IMR-90 (cell line): ENCODE data around the gene SH3RF3. TPM values are rescaled to one million over a fixed set of nuclear protein-coding genes. Genes with fewer than 3 reads are reported as not detected.

Experiments
- ATAC-seq: fragments of 200-7000 bp; cut with Tn5 transposase; 2 replicates; pipeline ENCODE4 v1.9.1; 2020; ENCODE audit warnings: low read depth, mild to moderate bottlenecking, moderate library complexity
- BruUV-seq: library from RNA; stranded (reverse); fragments of 400-500 nt; replicated peaks from 2 replicates; lab custom pipeline; 2021; lab: Mats Ljungman, UMichigan
- CTCF ChIA-PET: fragments of 300-600 bp; formaldehyde crosslinking; extraction: SDS; loops from one replicate; lab custom pipeline; 2021; ENCODE audit warnings: antibody characterized with exemption; lab: Yijun Ruan, JAX
- POLR2A ChIA-PET: fragments of 300-600 bp; sonication (Branson Sonifier 250); formaldehyde crosslinking; loops from one replicate; lab custom pipeline; 2022; ENCODE audit warnings: antibody characterized with exemption; ENCODE audit not compliant: unreplicated experiment; lab: Charles Lee
- DNase-seq: peaks from one replicate; pipeline ENCODE4 v3.0.0; 2013
- H2AFZ ChIP-seq: replicated peaks from 2 replicates; pipeline ENCODE3; 2013; ENCODE audit warnings: low read length, mild to moderate bottlenecking; ENCODE audit not compliant: poor library complexity
- H2AK5ac ChIP-seq: 2 replicates; pipeline ENCODE4 v1.6.1; 2013; ENCODE audit warnings: low read depth, low read length, inconsistent platforms
- H2AK9ac ChIP-seq: replicated peaks from 2 replicates; pipeline ENCODE3; 2013; ENCODE audit warnings: mild to moderate bottlenecking, low read depth, low read length, moderate library complexity; ENCODE audit not compliant: poor library complexity
- H2BK120ac ChIP-seq: 2 replicates; pipeline ENCODE4 v1.6.1; 2013; ENCODE audit warnings: low read depth, low read length, inconsistent platforms
- H2BK15ac ChIP-seq: 3 replicates; pipeline ENCODE4 v1.6.1; 2013; ENCODE audit warnings: low read depth, low read length, inconsistent platforms
- H2BK20ac ChIP-seq: 2 replicates; pipeline ENCODE4 v1.6.1; 2013; ENCODE audit warnings: low read depth, mild to moderate bottlenecking, inconsistent platforms, low read length, moderate library complexity
- H2BK5ac ChIP-seq: 2 replicates; pipeline ENCODE4 v1.6.1; 2013; ENCODE audit warnings: mild to moderate bottlenecking, low read depth, low read length, inconsistent platforms; ENCODE audit not compliant: poor library complexity, severe bottlenecking
- H3K14ac ChIP-seq: replicated peaks from 2 replicates; pipeline ENCODE4 v1.6.1; 2013; ENCODE audit warnings: low read depth, low read length, inconsistent platforms
- H3K18ac ChIP-seq: 2 replicates; pipeline ENCODE4 v1.6.1; 2013; ENCODE audit warnings: low read depth, low read length, control low read depth
- H3K23ac ChIP-seq: 2 replicates; pipeline ENCODE4 v1.6.1; 2013; ENCODE audit warnings: low read depth, low read length, inconsistent platforms
- H3K27ac ChIP-seq: 2 replicates; pipeline ENCODE4 v1.5.1; 2013; ENCODE audit warnings: mild to moderate bottlenecking, control low read depth, low read length; ENCODE audit not compliant: insufficient read depth
- H3K27me3 ChIP-seq: 2 replicates; pipeline ENCODE4 v1.6.1; 2013; ENCODE audit warnings: low read length; ENCODE audit not compliant: control insufficient read depth, insufficient read depth
- H3K36me3 ChIP-seq: 2 replicates; pipeline ENCODE4 v1.6.1; 2013; ENCODE audit warnings: low read length, mixed read lengths; ENCODE audit not compliant: control insufficient read depth, insufficient read depth
- H3K4ac ChIP-seq: 2 replicates; pipeline ENCODE4 v1.6.1; 2013; ENCODE audit warnings: low read depth, low read length, inconsistent platforms
- H3K4me1 ChIP-seq: 2 replicates; pipeline ENCODE4 v1.6.1; 2013; ENCODE audit warnings: low read length, mixed read lengths; ENCODE audit not compliant: control insufficient read depth, insufficient read depth
- H3K4me2 ChIP-seq: 2 replicates; pipeline ENCODE4 v1.6.1; 2013; ENCODE audit warnings: low read depth, mild to moderate bottlenecking, control low read depth, low read length, moderate library complexity
- H3K4me3 ChIP-seq: 2 replicates; pipeline ENCODE4 v1.5.1; 2013; ENCODE audit warnings: low read depth, mild to moderate bottlenecking, control low read depth, low read length, moderate library complexity; ENCODE audit not compliant: insufficient read depth
- H3K56ac ChIP-seq: 2 replicates; pipeline ENCODE4 v1.6.1; 2013; ENCODE audit warnings: low read length, inconsistent platforms; ENCODE audit not compliant: insufficient read depth; ENCODE audit errors: extremely low read depth
- H3K79me1 ChIP-seq, 2 experiments: 2 replicates each; pipeline ENCODE4 v1.6.1; 2013; ENCODE audit warnings: low read length in 2 of 2, inconsistent platforms in 1 of 2, low read depth in 1 of 2
- H3K9ac ChIP-seq: 2 replicates; pipeline ENCODE4 v1.6.1; 2013; ENCODE audit warnings: low read depth, low read length, control low read depth
- H3K9me1 ChIP-seq: 2 replicates; pipeline ENCODE4 v1.6.1; 2013; ENCODE audit warnings: low read length, inconsistent platforms; ENCODE audit not compliant: insufficient read depth
- H3K9me3 ChIP-seq: 2 replicates; pipeline ENCODE4 v1.6.1; 2013; ENCODE audit warnings: low read length; ENCODE audit not compliant: control insufficient read depth, insufficient read depth
- H4K20me1 ChIP-seq: 2 replicates; pipeline ENCODE4 v1.6.1; 2013; ENCODE audit warnings: low read length, inconsistent platforms; ENCODE audit not compliant: insufficient read depth
- H4K5ac ChIP-seq: 2 replicates; pipeline ENCODE4 v1.6.1; 2013; ENCODE audit warnings: mild to moderate bottlenecking, low read depth, low read length, control low read depth
- H4K8ac ChIP-seq, 2 experiments: 2 replicates each; pipeline ENCODE4 v1.6.1; 2013; ENCODE audit warnings: low read depth in 2 of 2, low read length in 2 of 2, control low read depth in 1 of 2, inconsistent platforms in 1 of 2
- H4K91ac ChIP-seq: 2 replicates; pipeline ENCODE4 v1.6.1; 2013; ENCODE audit warnings: low read depth, low read length, inconsistent platforms; ENCODE audit not compliant: insufficient read depth
- BHLHE40 ChIP-seq: fragments of 150-350 bp; IDR thresholded peaks from 2 replicates; pipeline ENCODE4 v1.6.1; 2016; ENCODE audit warnings: mild to moderate bottlenecking, low read depth, low read length
- CEBPB ChIP-seq: IDR thresholded peaks from 2 replicates; pipeline ENCODE4 v1.6.1; 2012; ENCODE audit warnings: low read depth, low read length, improper control_type of control experiment
- ELK1 ChIP-seq: fragments of 150-350 bp; IDR thresholded peaks from 2 replicates; pipeline ENCODE4 v1.6.1; 2016; ENCODE audit warnings: low read depth, mild to moderate bottlenecking, low read length, moderate library complexity, borderline replicate concordance
- FOS ChIP-seq: fragments of 150-350 bp; IDR thresholded peaks from 2 replicates; pipeline ENCODE4 v1.6.1; 2016; ENCODE audit warnings: low read depth, low read length
- MAFK ChIP-seq: IDR thresholded peaks from 2 replicates; pipeline ENCODE4 v1.6.1; 2012; ENCODE audit warnings: low read depth, low read length, improper control_type of control experiment
- MXI1 ChIP-seq: IDR thresholded peaks from 2 replicates; pipeline ENCODE4 v1.6.1; 2012; ENCODE audit warnings: low read depth, mild to moderate bottlenecking, low read length, moderate library complexity, borderline replicate concordance
- NFE2L2 ChIP-seq: fragments of 150-350 bp; IDR thresholded peaks from 2 replicates; pipeline ENCODE4 v1.6.1; 2016; ENCODE audit warnings: low read depth, mild to moderate bottlenecking, low read length
- POLR2A ChIP-seq: IDR thresholded peaks from 2 replicates; pipeline ENCODE4 v1.6.1; 2012; ENCODE audit warnings: mild to moderate bottlenecking, low read depth, low read length
- RAD21 ChIP-seq: IDR thresholded peaks from 2 replicates; pipeline ENCODE4 v1.6.1; 2012; ENCODE audit warnings: low read length, improper control_type of control experiment
- RCOR1 ChIP-seq: IDR thresholded peaks from 2 replicates; pipeline ENCODE4 v1.6.1; 2012; ENCODE audit warnings: mild to moderate bottlenecking, low read length, improper control_type of control experiment; ENCODE audit not compliant: insufficient replicate concordance
- RFX5 ChIP-seq: IDR thresholded peaks from 2 replicates; pipeline ENCODE4 v1.8.0; 2012; ENCODE audit warnings: low read depth, mild to moderate bottlenecking, low read length, moderate library complexity
- SMC3 ChIP-seq: fragments of 150-350 bp; IDR thresholded peaks from 2 replicates; pipeline ENCODE4 v1.6.1; 2016; ENCODE audit warnings: low read depth, mild to moderate bottlenecking, antibody characterized with exemption, low read length, moderate library complexity
- USF2 ChIP-seq: fragments of 150-350 bp; IDR thresholded peaks from 2 replicates; pipeline ENCODE4 v1.6.1; 2017; ENCODE audit warnings: mild to moderate bottlenecking, antibody characterized with exemption, low read length, low read depth
- WGBS, 2 experiments: methylation state at CpG; one replicate each; pipeline versions ENCODE4 v1.1.5 to v1.1.7; 2013; ENCODE audit warnings: missing lambda C conversion rate in 2 of 2; ENCODE audit not compliant: insufficient read length in 1 of 2; ENCODE audit errors: extremely low coverage in 2 of 2; 5-methylcytosine and 5-hydroxymethylcytosine counted together
- dilution Hi-C: fragments of 300-500 bp; cut with HindIII; formaldehyde crosslinking; loops from one replicate; pipeline ENCODE4 v1.14.3; 2018; ENCODE audit warnings: low sequenced_read_pairs; ENCODE audit not compliant: unreplicated experiment
- in situ Hi-C: fragments of 300-500 bp; cut with MboI; formaldehyde crosslinking; loops from 3 replicates; pipeline ENCODE4 v1.14.3; 2019; ENCODE audit warnings: low sequenced_read_pairs, inconsistent platforms, mixed read lengths
- intact Hi-C: fragments of 100-400 bp; cut with micrococcal nuclease; formaldehyde crosslinking; loops from 2 replicates; pipeline ENCODE4 v1.10.0; 2022
- polyA plus RNA-seq, 3 experiments: library from polyadenylated mRNA; depleted of rRNA; stranded (reverse); fragments of >200 nt; gene quantifications; 2 replicates each; pipeline ENCODE4 v1.2.3, GENCODE V29; 2012; ENCODE audit warnings: low replicate concordance in 1 of 3
- total RNA-seq: library from RNA; depleted of rRNA; stranded (reverse); fragments of >200 nt; gene quantifications from 2 replicates; pipeline ENCODE4 v1.2.3, GENCODE V29; 2012

SH3RF3 gene
- total and polyA plus RNA-seq, 2 of the 4 experiments (the other 2 are of a cell fraction), result 3.4 to 5.3 TPM

- Histone ChIP-seq H4K5ac (no peak overlapping the region), H2AK5ac (no peak overlapping the region), H3K14ac (no peak overlapping the region), H3K9ac (no peak overlapping the region), H2AFZ (no peak overlapping the region), H3K23ac (no peak overlapping the region), H2AK9ac (no peak overlapping the region), H3K4ac (no peak overlapping the region), H4K20me1 (peaks cover 26% of the 10 kb centered on the region), H3K56ac (no peak overlapping the region), H3K79me1 (peaks cover 5 to 58% of the 10 kb centered on the region in 2 experiments), H2BK15ac (no peak overlapping the region), H3K9me3 (no peaks in the 10 kb centered on the region), H3K27ac (no peak overlapping the region), H2BK20ac (no peak overlapping the region), H3K4me2 (no peak overlapping the region), H2BK5ac (no peak overlapping the region), H4K8ac (no peak overlapping the region), H4K91ac (no peak overlapping the region), H3K27me3 (no peaks in the 10 kb centered on the region), H3K36me3 (peaks cover 15% of the 10 kb centered on the region), H3K4me3 (no peak overlapping the region), H3K18ac (no peak overlapping the region), H3K9me1 (peaks cover 25% of the 10 kb centered on the region), H3K4me1 (no peaks in the 10 kb centered on the region), H2BK120ac (no peak overlapping the region)
- in situ Hi-C loops, result no loop called here
- no TSS peak for BruUV-seq
- 88% methylated on average over 9 of the region's 15 CpGs; no CpG with 5 or more reads in 1 of the 2 experiments for WGBS, 2 experiments
- dilution Hi-C loops, result no loop called here
- intact Hi-C loops, result no loop called here
- ChIA-PET POLR2A (no interaction called here), CTCF (no interaction called here)
- ATAC-seq, result no peak
- TF ChIP-seq USF2 (no peak), RFX5 (no peak), ELK1 (no peak), BHLHE40 (no peak), MXI1 (no peak), MAFK (no peak), RAD21 (no peak), SMC3 (no peak), NFE2L2 (no peak), POLR2A (no peak), FOS (no peak), RCOR1 (no peak), CEBPB (no peak)
- no peak for DNase-seq
Measured at GRCh38 chr2:109395494-109396201, 266.6 kb downstream of the SH3RF3 start.
